DMS53 treated with DMSO at 0.1 percent for 48 hours (cell line): ENCODE results near the gene CPNE4.

Source experiments
- DNase-seq: peaks from one replicate; lab custom pipeline; 2025; ENCODE audit not compliant: unreplicated experiment; lab: John Stamatoyannopoulos, UW

CPNE4 gene

DNA sequence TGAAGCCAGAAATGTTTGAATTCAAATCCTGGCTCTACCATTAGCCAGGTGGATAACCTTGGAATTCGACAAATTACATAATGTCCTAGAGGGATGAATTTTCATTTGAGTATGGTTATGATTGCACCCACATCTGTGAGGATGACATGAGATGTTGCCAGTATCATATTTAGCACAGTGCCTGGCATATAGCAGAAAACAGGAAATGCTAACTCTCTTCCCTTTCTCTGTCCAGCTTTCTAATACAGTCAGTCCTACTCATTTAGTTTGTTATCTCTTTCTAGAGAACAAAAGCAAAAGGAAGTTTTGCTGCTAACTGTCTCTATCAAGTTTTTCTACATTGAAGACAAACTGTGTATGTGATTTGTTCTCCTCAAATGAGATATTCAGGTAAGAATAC is 231.7 kb downstream of the CPNE4 start:
- DNase-seq: no peak

DNA sequence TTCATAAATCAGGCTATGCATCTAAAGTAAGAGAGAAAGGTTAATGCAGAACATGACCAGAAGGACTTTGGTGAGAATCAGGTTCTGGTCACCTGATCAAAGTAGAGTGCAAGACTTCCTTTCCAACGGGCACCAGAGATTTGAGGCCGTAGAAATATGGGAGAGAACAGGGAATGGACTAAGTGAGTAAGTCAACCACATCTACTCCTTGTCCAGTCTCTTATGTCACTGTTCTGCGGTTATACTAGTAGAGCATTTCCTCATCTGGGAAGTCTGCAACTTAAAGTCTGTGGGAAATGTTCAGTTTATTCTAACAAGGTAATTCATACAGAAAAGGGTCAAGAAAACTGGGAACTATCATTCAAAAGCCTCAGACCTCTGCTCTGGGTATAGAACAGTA is 232.8 kb downstream of the CPNE4 start:
- no peak for DNase-seq

DNA sequence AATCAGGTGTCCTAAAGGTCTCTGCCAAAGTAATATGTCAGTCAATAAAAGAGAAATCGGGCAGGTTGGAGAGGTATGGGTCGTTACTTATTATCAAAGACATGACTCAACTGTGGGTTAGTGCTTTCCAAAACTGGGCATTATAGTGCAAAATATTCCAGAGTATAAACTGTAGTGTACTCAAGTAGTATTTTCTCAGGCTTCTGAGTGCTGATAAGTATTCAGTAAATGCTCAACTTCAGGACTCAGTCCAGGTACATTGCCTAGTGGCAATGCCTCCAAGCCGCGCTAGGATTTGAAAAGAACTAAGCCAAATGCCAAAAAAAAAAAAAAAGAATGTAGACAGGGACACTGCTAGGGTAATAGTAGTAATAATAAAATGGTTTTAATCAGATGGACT is 233.2 kb downstream of the CPNE4 start:
- no peak for DNase-seq

DNA sequence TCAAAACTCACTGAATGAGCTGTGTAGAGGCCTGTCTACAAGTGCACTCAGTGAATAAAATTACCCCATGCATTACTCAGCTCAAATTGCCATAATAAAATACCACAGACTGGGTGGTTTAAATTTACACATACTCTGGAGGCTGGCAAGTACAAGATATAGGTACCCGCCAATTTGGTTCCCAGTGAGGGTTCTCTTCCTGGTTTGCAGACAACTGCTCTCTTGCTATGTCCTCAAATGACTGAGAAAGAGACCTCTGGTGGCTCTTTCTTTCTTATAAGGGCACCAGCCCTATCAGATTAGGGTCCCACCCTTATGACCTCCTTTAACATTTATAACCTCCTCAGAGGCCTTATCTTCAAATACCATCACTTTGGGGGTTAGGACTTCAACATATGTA is 237.0 kb downstream of the CPNE4 start:
- no peak for DNase-seq

DNA sequence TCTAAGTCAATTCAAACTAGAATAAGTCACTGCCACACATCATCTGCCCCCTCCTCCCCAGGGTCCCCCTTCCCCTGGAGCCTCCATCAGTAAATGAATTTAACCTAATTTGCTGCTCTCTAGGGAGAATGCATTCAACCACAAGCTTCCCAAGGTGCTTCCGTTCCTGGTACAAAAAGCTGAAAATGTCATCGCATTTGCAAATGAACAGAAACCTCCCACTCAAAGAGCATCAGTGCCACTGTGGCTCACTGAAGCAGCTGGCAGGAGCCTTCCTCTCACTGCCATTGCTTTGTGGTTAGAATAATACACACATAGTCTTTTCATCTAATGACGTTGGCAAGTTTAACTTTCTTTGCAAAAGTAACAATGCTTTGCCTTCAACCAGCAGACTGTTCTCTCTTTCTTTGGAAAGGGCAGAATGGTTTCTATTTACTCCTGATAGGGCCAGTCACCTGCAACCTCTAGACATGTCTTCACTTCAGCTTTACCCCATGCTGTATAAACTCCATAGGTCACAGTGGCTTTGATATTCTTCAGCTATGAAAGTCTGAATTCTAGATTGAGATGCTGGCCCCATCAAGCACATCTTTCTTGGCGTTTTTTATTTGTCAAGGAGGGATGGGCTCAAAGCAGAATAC is 238.1 kb downstream of the CPNE4 start:
- DNase-seq: no peak

DNA sequence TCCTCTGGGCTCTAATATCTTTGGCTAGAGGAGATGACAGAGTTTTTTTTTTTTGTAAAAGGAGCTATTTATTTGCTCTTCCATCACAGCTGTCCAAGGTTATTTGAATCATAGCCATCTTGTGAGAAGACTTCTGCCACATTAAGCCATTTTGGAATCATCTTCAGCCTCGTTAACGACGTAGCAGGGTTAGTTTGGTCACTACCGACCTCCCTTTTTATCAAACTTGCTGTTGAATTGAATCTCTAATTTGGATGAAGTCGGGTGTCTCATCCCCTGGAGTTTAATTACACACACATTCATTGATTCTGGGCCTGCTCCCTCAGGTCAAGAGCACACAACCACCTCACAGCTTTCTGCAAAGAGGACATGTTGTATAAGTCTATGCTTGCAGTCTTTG is 238.7 kb downstream of the CPNE4 start:
- DNase-seq: no peak

DNA sequence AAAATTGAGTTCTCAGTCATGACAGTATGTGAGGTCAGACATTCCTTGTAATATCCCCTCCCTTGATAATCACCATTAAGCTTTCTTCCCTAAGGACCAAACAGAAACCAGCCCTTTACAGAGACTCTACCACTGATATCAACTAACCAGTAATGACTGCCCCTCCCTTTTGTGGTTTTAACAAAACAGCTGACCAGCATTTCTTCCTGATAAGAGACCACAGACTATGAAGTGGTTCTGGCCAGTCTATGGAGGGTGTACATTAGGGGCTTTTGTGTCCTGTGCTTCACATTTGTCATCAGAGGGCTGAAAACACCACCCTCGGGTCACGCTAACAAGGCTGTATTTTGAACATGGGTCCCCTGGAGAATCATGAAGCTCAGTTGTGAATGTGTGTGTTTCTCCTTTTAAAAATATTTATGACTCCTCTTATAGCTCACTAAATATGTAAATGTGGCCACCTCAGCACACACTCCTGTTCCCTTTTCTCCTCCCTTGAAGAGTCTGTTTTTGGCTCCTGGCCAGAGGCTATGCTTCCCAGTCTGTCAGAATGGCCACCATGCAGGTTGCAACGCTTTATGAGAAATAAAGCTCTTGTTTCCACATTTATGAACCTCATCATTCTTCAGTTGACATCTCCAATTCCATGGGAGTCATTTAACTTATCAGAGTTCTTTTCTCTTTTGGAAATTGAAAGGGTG is 239.3 kb downstream of the CPNE4 start:
- DNase-seq: no peak

DNA sequence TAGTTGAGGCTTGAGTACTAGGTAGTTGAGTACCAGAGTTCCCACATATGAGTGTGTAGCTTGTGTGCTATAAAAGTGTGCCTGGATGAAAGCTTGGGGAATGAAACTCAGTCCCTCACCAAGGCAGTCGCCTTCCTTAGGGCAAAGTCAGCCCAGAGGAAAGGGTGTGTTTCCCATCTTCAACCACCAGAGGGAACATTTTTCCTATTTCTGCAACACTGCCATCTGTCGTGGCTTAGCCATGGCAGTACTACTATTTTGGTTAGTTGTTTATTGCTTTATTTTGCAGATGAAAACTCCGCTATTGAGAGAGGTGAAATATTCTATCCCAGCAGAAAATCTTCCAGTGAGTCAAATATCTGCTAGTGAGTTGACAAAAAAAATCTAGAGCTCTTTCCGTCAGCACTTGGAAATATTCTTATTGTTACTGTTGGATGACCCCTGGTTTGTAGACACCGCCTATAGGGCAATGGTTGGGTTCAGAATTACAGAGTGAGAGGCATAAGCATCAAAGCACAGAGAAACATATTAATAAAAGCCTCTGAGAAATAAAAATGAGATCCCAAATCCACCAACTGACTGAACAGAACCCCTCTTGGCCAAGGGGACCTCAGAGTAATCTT is 239.9 kb downstream of the CPNE4 start:
- DNase-seq: peak; percentile 10

DNA sequence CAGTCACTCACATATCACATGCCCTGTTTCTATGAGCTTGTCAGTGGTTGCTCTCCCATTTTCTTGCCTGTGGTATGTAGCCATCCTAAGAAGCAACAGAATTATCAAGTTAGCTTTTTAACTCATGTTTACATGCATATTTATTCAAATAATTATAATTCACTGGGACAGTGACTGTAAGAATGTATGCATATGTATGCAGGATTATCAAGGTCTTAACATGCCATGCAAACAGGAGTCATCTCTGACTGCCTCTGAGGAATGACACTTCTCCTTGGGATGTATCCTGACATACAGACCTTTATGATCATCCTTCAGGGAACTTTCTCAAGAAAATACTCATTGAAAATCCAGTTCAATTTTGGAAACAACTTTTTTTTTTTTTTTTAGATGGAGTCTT is 240.9 kb downstream of the CPNE4 start:
- DNase-seq: no peak

DNA sequence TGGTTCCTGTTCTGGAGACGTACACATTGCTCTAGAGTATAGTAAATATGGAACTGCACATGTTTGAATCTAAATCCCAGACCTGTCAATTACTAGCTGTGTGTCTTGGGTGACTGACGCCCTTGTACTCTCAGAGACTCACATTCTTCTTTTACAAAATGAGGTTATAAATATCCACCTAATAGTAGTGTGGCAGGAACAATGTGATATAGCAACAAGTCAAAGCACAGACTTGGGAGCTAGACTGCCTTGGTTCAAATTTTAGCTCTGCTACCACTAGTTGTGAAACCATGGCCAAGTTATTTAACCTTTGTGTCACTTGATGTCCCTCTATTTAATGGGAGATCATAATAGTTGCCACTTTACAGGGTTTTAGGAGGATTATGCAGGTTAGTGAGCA is 245.6 kb downstream of the CPNE4 start:
- DNase-seq: no peak

DNA sequence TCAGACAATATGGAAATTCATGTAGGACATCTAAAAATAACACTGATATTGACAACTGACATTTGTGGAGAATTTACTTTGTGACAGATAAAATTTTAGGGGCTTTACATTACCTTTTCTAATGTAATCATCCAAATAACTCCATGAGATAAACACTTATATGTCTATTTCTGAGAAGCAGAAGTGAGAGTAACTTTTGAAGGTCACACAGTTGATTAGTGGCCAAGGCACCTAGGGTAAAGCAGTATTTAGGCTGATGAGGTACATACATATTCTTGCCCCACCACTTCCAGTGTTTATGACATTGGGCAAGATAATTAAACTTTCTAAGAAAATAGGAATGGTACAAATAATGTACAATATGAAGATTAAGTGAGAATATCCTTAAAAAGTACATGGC is 248.4 kb downstream of the CPNE4 start:
- DNase-seq: no peak

DNA sequence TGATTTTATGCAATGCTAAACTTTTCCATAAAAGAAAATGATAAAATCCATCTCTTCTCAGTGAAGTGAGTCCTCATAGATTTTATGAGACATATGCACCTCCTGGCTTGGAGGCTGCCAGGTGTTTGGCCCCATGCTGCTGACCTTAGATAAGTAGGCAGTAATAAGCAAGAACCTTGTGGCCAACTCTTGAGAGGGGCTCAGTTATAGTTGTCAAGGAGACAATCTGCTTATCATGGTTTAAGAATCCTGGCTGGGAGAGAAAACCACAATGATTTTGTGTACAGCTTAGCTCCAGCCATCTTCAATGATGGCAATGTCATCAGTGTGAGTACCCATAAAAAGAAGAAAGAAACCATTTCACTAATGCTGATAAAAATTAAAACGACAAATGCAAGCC is 252.1 kb downstream of the CPNE4 start:
- no peak for DNase-seq

DNA sequence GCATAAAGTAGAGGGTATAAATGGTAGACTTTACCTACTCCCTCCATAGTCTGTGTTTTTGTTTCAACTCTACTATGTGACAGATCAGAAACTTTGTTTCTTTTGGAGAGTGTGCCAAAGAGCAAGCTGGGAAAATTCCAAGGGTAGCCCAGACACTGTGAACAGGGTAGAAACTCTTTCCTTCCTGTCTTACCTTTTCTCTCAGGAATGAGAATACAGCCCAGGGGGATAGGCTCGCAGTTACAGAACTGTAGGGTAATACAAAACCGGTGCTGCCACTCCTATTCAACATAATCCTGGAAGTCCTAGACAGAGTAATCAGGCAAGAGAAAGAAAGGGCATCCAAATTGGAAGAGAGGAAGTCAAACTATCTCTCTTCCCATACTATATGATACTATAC is 256.3 kb downstream of the CPNE4 start:
- no peak for DNase-seq

DNA sequence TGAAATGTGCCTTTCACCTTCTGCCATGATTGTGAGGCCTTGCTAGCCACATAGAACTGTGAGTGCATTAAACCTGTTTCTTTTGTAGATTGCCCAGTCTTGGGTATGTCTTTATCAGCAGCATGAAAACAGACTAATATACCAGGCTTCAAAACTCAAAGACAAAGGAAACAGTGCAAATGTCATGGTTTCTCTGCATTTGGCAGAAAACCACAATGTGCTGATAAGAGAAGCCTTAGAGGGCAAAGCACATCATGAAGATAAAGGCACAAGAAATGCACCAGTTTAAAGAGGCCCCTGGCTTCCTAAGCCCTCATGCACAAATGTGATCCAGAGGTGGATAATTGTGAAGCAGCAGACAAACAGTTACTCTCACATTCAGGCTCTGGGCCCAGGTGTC is 259.2 kb downstream of the CPNE4 start:
- no peak for DNase-seq

DNA sequence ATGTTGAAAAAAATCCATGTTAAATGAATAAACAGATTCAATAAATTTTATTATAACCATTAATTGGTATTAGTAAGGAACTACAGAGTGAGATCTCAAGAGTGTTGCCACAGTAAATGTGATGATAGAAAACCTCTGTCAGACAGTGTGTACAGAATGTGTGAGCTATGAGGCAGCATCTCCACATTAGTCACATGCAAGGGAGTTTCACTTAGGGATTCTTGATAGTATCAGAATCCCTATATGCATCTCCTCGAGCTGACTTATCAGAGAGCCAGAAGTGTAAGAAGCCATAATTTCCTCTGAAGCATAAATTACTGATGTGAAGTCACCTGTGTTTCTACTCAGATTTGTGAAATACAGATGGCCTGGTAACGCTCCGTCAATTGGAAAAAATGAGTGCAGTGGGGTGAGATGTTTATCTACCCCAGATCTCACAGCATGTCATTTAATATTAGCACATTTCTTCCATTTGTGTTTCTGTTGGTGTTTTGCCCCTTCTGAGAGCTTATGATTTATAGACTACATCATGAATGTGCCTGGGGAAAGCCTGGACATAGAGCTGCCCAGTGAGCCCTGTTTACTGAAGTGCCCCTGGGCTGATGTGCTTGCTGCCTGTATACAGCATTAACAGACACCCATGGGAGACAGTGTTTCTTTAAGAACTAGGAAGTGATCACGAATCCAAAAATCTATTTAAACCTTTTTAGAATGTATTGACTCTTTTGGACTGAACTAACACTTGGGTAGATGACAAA is 262.4 kb downstream of the CPNE4 start:
- DNase-seq: no peak

DNA sequence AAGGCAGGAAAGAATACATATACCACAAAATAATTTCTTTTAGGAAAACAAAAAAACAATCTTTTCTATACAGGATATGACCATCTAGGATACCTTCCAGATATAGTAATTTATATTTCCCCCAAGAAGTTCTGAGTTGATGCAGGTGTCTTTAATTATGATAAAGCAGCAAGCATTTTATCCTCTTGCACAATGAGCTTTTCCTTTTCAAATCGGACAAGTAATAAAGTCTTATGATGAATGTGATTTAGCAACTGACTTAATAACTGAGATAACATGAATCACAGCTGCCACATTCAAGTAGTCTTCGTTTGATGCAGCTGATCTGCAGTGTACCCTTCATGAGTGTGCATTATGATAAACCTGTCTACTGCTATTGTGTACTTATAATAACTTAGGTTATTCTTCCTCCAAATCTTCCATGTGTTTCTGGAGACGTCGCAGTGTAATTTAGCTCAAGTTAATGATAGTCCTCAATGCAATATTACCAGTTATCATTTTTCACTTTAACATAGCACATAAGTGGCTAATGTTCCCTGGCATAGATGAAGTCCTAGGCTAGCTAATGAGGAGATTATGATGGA is 271.7 kb downstream of the CPNE4 start:
- no peak for DNase-seq

DNA sequence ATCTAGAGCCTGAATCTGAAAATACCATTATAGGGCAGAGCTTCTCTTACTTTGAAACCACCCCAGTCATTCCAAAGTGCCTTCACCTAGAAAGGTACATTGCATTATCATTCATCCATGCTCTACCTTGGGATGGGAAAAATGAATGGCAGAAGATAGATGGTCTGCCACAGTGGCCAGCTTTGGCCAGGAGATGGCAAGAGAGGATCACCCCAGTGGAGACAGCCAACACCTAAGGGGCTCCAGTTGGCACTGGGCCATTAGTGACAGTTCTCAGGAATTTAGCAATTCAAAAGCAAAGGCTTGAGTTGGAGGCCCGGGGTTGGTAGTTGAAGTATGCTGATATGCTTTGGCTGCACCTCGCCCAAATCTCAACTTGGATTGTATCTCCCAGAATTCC is 278.4 kb downstream of the CPNE4 start:
- DNase-seq: no peak

DNA sequence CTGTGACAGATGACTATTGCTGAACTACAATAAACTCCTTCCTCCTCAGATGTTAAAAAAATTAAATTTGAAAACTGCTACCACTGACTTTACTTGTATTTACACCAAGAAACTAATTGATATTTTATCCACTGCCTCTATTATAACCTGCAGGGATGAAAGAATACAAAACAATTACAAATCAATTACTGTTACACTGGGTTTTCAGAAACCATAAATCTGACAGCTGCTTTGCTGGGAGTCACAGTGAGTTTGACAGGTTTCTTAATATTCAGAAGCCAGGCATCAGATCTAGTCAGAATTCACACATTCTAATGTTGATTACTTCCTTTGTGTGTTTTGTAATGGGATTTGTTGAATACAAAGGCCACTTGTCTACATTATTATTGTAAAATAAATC is 279.4 kb downstream of the CPNE4 start:
- no peak for DNase-seq

DNA sequence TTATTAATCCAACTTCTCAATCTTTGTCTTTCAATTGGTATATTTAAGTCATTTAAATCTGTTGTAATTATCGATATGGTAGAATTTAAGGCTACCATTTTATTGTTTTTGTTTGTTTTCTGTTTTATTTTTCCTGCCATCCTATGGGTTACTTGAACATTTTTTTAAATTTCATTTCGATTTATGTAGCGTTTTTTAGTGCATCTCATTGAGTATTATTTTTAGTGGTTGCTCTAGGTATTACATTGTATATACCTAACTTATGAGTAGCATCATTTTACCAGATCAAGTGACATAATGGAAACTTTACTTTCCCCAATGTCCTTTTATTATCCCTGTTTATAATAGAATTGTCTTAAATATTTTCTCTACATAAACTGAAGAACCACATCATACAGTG is 284.6 kb downstream of the CPNE4 start:
- no peak for DNase-seq

DNA sequence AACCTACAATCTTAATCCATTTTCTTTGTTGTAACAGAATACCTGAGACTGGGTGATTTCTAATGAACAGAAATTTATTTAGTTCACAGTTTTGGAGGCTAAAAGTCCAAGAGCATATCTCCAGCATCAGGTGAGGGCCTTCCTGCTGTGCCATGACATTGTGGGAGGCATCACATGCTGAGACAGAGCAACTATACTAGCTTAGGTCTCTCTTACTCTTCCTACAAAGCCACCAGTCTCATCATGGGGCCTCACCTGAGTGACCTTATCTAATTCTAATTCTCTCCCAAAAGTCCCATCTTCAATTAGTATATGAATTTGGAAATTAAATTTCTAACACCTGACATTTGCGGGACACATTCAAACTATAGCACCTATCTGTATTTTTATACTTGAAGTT is 285.0 kb downstream of the CPNE4 start:
- DNase-seq: no peak

DNA sequence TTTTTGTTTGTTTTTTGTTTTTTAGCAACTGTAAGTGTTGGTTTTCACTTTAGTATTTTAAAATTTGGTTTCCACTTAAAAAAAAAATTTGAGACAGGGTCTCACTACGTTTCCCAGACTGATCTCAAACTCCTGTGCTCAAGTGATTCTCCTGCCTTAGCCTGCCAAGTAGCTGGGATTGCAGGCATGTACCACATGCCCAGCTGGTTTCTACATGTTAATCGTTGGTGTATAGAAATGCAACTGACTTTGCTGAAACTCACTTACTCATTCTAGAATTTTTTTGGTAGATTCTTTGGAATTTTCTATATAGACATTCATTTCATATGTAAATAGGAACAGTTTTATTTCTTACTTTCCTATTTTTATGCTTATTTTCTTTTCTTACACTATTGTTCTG is 287.3 kb downstream of the CPNE4 start:
- DNase-seq: no peak

DNA sequence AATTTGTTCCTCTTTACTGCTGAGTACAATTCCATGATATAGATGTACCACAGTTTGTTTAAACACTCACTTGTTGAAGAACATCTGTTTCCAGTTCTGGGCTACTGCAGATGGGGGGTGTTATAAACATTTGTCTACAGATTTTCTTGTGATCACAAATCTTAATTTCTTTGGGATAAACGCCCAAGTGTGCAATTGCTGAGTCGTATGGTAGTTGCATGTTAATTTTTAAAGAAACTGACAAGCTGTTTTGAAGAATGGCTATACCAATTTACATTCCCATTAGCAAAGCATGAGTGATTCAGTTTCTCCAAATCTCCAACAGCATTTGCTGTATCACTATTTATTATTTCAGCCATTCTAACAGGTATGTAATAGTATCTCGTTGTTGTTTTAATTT is 290.0 kb downstream of the CPNE4 start:
- DNase-seq: no peak
